KMS-11 (cell line): ENCODE results near the gene CFAP73.

Experiments
- H2AFZ ChIP-seq: fragments of 200-600 bp; sonication (generic); 2 replicates; pipeline ENCODE4 v1.6.1; 2016; ENCODE audit warnings: antibody characterized with exemption, mixed run types, low read depth
- H3K27ac ChIP-seq: fragments of 200-600 bp; sonication (generic); 2 replicates; pipeline ENCODE4 v1.6.1; 2016; ENCODE audit warnings: mild to moderate bottlenecking, mixed run types
- H3K27me3 ChIP-seq: fragments of 200-600 bp; sonication (generic); 2 replicates; pipeline ENCODE4 v1.6.1; 2017; ENCODE audit warnings: mild to moderate bottlenecking, low read depth, mixed run types, moderate library complexity; ENCODE audit not compliant: insufficient read depth
- H3K36me3 ChIP-seq: fragments of 200-600 bp; sonication (generic); 2 replicates; pipeline ENCODE4 v1.6.1; 2017; ENCODE audit warnings: mild to moderate bottlenecking, mixed run types; ENCODE audit not compliant: insufficient read depth
- H3K4me1 ChIP-seq: fragments of 200-600 bp; sonication (generic); 2 replicates; pipeline ENCODE4 v1.6.1; 2016; ENCODE audit warnings: mild to moderate bottlenecking, low read depth, mixed run types; ENCODE audit not compliant: poor library complexity, severe bottlenecking
- H3K4me2 ChIP-seq: fragments of 200-600 bp; sonication (generic); 2 replicates; pipeline ENCODE4 v1.7.0; 2016; ENCODE audit warnings: mild to moderate bottlenecking, mixed run types
- H3K4me3 ChIP-seq: fragments of 200-600 bp; sonication (generic); IDR thresholded peaks from 2 replicates; pipeline ENCODE4 v1.6.1; 2017; ENCODE audit warnings: low read depth, low read length, mixed read lengths; ENCODE audit not compliant: insufficient read depth
- H3K79me2 ChIP-seq: fragments of 200-600 bp; sonication (generic); 2 replicates; pipeline ENCODE4 v1.6.1; 2016; ENCODE audit warnings: low read depth, mixed run types; ENCODE audit not compliant: insufficient read depth
- H3K9ac ChIP-seq: fragments of 200-600 bp; sonication (generic); 2 replicates; pipeline ENCODE4 v1.6.1; 2016; ENCODE audit warnings: mild to moderate bottlenecking, mixed run types
- H4K20me1 ChIP-seq: fragments of 200-600 bp; sonication (generic); 2 replicates; pipeline ENCODE4 v1.6.1; 2016; ENCODE audit warnings: mild to moderate bottlenecking, mixed run types; ENCODE audit not compliant: insufficient read depth
- TF ChIP-seq, protein P1 (sequence below): fragments of 200-600 bp; sonication (generic); conservative IDR thresholded peaks from 2 replicates; pipeline ENCODE4 v1.6.1; 2017; ENCODE audit warnings: low read depth, mild to moderate bottlenecking, antibody characterized with exemption, low read length, moderate library complexity, mixed read lengths

CFAP73 gene

DNA sequence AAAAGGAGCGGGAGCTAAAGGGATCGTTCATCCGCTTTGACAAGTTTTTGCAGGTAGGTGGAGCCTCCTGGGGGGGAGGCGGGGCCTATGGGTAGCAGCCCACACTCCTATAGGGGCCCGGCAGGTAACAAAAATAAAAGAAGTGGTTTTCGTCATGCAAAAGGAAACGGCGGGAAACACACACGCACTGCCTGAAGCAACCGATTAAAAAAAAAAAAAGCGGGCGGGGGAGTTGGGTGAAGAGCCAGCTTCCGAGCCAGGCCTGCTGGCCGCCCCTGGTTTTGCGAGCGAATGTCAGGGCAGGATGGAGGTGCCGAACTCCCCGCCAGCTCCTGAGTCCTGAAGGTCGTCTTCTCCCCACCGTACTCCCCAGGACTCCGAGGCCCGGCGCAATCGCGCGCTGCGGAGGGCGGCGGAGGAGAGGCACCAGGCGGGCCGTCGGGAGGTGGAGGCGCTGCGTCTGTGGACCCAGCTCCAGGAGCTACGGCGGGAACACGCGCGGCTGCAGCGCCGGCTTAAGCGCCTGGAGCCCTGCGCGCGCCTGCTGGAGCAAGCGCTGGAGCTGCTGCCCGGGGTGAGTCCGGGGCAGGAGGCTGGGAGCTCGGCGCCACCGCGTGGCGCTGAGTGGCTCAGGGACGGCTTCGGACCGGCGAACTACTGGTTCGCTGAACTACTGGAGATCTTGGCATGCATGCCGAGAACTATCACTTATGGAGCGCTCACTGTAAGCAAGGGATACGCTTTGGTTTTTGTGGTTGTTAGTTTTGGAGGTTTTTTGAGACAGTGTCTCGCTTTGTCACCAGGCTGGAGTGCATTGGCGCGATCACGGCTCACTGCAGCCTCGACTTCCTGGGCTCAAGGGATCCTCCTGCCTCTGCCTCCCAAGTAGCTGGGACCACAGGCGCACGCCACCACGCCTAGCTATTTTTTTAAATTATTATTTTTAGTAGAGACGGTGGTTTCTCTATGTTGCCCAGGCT, 3.6 kb downstream of the CFAP73 start:
- Histone ChIP-seq H3K4me2 (peak overlapping the region; percentile 45; the same call in 1 of the 2 replicates), H4K20me1 (no peaks in the 10 kb centered on the region), H3K79me2 (no peaks in the 10 kb centered on the region), H3K27me3 (no peaks in the 10 kb centered on the region), H3K9ac (no peak overlapping the region), H3K27ac (no peak overlapping the region), H3K4me3 (no peak overlapping the region), H3K36me3 (no peaks in the 10 kb centered on the region), H3K4me1 (peaks cover 5% of the 10 kb centered on the region), H2AFZ (peak overlapping the region; percentile 38; the same call in 1 of the 2 replicates)
- TF ChIP-seq, protein P1, sequence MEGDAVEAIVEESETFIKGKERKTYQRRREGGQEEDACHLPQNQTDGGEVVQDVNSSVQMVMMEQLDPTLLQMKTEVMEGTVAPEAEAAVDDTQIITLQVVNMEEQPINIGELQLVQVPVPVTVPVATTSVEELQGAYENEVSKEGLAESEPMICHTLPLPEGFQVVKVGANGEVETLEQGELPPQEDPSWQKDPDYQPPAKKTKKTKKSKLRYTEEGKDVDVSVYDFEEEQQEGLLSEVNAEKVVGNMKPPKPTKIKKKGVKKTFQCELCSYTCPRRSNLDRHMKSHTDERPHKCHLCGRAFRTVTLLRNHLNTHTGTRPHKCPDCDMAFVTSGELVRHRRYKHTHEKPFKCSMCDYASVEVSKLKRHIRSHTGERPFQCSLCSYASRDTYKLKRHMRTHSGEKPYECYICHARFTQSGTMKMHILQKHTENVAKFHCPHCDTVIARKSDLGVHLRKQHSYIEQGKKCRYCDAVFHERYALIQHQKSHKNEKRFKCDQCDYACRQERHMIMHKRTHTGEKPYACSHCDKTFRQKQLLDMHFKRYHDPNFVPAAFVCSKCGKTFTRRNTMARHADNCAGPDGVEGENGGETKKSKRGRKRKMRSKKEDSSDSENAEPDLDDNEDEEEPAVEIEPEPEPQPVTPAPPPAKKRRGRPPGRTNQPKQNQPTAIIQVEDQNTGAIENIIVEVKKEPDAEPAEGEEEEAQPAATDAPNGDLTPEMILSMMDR: no peak

DNA sequence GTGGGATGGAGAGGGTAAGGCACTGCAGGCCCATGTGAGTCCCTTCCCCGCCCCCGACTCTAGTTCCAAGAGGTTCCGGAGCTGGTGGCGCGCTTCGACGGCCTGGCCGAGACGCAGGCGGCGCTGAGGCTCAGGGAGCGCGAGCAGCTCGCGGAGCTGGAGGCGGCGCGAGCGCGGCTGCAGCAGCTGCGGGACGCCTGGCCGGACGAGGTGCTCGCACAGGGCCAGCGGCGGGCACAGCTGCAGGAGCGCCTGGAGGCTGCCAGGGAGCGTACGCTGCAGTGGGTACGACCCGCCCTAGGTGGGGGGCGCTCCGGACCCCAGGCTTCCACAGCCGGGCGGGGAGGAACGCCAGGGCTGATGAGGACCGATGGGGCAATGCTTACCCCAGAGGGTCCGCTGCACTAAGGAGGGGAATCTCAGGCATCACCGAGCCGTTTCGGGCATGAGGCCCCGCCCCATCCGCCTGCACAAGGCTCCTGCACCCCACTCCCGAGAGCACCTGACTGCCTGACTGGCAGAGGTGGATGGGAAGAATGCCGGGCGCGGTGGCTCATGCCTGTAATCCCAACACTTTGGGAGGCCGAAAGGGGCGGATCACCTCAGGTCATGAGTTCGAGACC, 4.9 kb downstream of the CFAP73 start:
- Histone ChIP-seq H3K9ac (no peak overlapping the region), H3K27me3 (no peaks in the 10 kb centered on the region), H3K27ac (no peak overlapping the region), H3K36me3 (no peaks in the 10 kb centered on the region), H4K20me1 (no peaks in the 10 kb centered on the region), H3K79me2 (no peaks in the 10 kb centered on the region), H3K4me2 (peak overlapping the region; percentile 48; the same call in 1 of the 2 replicates), H3K4me1 (peaks cover 5% of the 10 kb centered on the region), H2AFZ (peak overlapping the region; percentile 49; the same call in 1 of the 2 replicates), H3K4me3 (no peak overlapping the region)
- TF ChIP-seq, protein P1: no peak

DNA sequence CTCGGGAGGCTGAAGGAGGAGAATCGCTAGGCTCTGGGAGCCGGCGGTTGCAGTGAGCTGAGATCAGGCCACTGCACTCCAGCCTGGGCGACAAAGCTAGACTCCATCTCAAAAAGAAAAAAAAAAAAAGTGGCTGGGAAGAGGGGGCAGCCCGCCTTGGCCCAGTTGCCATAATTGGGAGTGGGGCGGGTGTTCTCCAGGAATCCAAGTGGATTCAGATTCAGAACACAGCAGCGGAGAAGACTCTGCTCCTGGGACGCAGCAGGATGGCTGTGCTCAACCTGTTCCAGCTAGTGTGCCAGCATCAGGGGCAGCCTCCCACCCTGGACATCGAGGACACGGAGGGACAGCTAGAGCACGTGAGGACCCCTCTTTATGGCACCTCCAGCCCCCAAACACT, 5.5 kb downstream of the CFAP73 start:
- H3K9ac ChIP-seq: no peak overlapping the region
- no peaks in the 10 kb centered on the region for H3K27me3 ChIP-seq
- H3K27ac ChIP-seq: no peak overlapping the region
- H3K79me2 ChIP-seq: no peaks in the 10 kb centered on the region
- TF ChIP-seq, protein P1: no peak
- H4K20me1 ChIP-seq: no peaks in the 10 kb centered on the region
- H3K4me3 ChIP-seq: no peak overlapping the region
- H3K4me1 ChIP-seq: peaks cover 5% of the 10 kb centered on the region
- H3K4me2 ChIP-seq: peak overlapping the region; percentile 48; the same call in 1 of the 2 replicates
- H2AFZ ChIP-seq: no peak overlapping the region
- no peaks in the 10 kb centered on the region for H3K36me3 ChIP-seq

DNA sequence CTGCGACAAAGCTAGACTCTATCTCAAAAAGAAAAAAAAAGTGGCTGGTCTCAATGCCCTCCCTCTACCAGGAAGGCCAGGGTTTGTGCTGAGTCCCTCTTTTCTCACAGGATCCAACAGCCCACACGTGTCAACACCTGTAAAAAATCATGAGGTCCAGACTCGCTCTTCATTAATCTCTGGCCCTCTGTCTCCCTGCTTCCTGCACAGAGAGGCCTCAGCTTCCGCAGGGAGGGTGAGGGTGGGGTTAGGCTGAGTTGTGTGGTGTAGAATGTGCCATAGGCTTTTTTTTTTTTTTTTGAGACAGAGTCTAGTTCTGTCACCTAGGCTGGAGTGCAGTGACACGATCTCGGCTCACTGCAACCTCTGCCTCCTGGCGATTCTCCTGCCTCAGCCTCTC, 6.1 kb downstream of the CFAP73 start:
- H3K27ac ChIP-seq: no peak overlapping the region
- H3K4me1 ChIP-seq: peaks cover 5% of the 10 kb centered on the region
- H3K79me2 ChIP-seq: no peaks in the 10 kb centered on the region
- no peak overlapping the region for H3K9ac ChIP-seq
- H4K20me1 ChIP-seq: no peaks in the 10 kb centered on the region
- TF ChIP-seq, protein P1: no peak
- no peaks in the 10 kb centered on the region for H3K36me3 ChIP-seq
- no peaks in the 10 kb centered on the region for H3K27me3 ChIP-seq
- H3K4me3 ChIP-seq: no peak overlapping the region
- no peak overlapping the region for H2AFZ ChIP-seq
- H3K4me2 ChIP-seq: no peak overlapping the region
